GM21619 (cell line): Measurements from ENCODE around the gene ZBTB42.
"Not testable (repeated sequence)": the region's sequence is repeated elsewhere in the genome, so short reads cannot be mapped to it uniquely, and the experiment has no call there.

Experiments used
- ATAC-seq: cut with Tn5 transposase; IDR thresholded peaks from one replicate; pipeline ENCODE4 v1.9.1; 2021; ENCODE audit not compliant: unreplicated experiment

The ZBTB42 gene

GRCh38 chr14:104805941-104806624 lies 5.2 kb downstream of the ZBTB42 start:
- no peak for ATAC-seq

GRCh38 chr14:104806625-104807465 lies 5.9 kb downstream of the ZBTB42 start:
- ATAC-seq, result no peak

- no peak for ATAC-seq
Observed at GRCh38 chr14:104808456-104808855, 7.6 kb downstream of the ZBTB42 start.

DNA sequence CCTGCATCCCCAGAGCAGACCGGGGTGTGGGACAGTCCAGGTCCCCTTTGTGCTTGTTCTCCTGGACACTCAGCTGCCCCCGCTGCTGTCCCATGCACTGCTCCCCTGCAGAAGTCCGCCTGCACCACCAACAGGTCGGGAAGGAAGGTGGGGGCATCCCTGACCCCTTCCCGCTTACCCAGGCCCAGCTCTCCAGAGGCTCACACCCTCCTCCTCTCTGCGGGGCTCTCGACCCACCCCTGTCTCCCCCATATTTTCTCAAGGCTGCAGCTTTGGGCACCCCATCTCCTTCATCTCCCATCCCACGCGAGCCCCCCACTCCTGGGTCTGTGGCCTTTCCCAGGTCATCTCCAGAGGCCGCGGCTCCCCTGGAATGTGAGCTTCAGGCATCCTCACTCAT lies 9.4 kb downstream of the ZBTB42 start:
- ATAC-seq, result no peak

DNA sequence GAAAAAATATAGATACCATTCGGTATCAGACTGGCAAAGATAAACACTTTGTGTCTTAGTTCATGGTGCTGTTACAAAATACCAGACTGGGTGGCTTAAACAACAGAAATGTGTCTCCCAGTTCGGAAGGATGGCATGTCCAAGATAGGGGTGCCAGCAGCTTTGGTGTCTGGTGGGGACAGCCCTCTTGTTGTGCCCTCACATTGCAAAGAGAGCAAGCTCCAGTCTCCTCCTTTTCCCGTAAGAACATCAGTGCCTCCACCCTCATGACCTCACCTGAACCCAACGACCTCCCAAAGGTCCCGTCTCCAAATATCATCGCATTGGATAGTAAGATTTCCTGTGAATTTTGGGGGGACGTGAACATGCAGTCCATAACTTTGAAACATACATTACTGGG lies 12.4 kb downstream of the ZBTB42 start:
- no peak for ATAC-seq

- not testable (repeated sequence) for ATAC-seq
Observed at GRCh38 chr14:104814701-104815100, 13.8 kb downstream of the ZBTB42 start.

GRCh38 chr14:104816616-104816884 lies 15.6 kb downstream of the ZBTB42 start:
- no peak for ATAC-seq

DNA sequence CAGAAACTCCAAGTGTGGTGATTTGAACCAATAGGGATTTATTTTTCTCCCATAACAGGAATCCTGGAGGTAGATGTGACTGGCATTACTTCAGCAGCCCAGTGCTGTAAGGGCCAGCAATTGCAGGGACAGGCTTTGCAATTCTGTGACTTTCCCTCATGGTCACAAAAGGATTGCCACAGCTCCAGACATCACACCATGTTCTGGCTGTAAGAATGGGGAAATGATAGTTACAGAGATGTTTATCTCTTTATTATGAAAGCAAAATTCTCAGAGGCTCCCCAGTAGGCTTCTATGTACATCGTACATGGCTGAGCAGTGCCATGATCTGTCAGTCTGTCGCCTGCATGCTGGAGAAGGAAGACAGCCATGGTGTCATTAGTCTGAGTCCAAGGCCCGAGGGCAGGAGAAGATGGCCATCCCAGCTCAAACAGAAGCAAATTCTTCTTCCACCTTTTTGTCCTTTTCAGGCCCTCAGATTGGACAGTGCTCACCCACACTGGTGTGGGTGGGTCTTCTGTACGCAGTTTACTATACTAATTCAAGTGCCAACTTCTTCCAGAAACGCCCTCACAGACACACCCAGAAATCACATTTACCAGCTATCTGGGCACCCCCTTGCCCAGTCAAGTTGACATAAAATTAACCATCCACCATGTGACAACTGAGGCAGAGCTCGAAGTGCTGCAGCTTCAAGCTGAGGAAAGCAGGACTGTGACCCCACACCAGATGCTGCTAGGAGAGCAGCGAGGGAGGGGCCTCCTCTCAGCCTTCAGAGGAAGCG lies 17.2 kb downstream of the ZBTB42 start:
- ATAC-seq, result no peak

- ATAC-seq, result no peak
Observed at GRCh38 chr14:104818714-104819161, 17.8 kb downstream of the ZBTB42 start.

GRCh38 chr14:104819361-104819781 lies 18.5 kb downstream of the ZBTB42 start:
- no peak for ATAC-seq

- ATAC-seq, result no peak
Observed at GRCh38 chr14:104820669-104821228, 19.8 kb downstream of the ZBTB42 start.

GRCh38 chr14:104821229-104821945 lies 20.5 kb downstream of the ZBTB42 start:
- ATAC-seq, result no peak

GRCh38 chr14:104821971-104822608 lies 21.2 kb downstream of the ZBTB42 start:
- no peak for ATAC-seq

GRCh38 chr14:104822821-104823615 lies 22.1 kb downstream of the ZBTB42 start:
- no peak for ATAC-seq

DNA sequence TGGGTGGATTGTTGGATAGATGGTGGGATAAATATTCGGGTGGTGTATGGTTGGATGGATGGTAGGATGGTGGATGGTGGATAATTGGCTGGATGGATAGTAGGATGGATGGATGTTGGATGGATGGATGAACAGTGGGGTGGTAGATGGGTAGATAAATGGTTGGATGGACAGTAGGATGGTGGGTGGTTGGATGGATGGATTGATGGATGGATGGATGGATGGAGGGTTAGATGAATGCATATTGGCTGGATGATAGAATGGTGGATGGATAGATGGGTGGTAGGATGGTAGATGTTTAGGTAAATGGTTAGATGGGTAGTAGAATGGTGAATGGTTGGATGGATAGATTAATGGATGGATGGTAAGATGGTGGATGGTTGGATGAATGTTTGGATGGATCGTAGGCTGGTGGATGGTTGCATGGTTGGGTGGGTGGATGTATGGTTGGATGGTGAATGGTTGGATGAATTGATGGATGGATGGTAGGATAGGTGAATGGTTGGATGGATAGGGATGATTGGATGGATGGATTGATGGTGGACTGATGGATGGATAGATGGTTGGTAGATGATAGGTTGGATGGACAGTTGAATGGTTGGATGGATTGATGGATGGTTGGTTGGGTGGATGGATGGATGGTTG lies 23.6 kb downstream of the ZBTB42 start:
- ATAC-seq, result no peak

- ATAC-seq, result peak; percentile 79
Observed at GRCh38 chr14:104826189-104826860, 25.4 kb downstream of the ZBTB42 start.

GRCh38 chr14:104826861-104827176 lies 25.9 kb downstream of the ZBTB42 start:
- no peak for ATAC-seq

DNA sequence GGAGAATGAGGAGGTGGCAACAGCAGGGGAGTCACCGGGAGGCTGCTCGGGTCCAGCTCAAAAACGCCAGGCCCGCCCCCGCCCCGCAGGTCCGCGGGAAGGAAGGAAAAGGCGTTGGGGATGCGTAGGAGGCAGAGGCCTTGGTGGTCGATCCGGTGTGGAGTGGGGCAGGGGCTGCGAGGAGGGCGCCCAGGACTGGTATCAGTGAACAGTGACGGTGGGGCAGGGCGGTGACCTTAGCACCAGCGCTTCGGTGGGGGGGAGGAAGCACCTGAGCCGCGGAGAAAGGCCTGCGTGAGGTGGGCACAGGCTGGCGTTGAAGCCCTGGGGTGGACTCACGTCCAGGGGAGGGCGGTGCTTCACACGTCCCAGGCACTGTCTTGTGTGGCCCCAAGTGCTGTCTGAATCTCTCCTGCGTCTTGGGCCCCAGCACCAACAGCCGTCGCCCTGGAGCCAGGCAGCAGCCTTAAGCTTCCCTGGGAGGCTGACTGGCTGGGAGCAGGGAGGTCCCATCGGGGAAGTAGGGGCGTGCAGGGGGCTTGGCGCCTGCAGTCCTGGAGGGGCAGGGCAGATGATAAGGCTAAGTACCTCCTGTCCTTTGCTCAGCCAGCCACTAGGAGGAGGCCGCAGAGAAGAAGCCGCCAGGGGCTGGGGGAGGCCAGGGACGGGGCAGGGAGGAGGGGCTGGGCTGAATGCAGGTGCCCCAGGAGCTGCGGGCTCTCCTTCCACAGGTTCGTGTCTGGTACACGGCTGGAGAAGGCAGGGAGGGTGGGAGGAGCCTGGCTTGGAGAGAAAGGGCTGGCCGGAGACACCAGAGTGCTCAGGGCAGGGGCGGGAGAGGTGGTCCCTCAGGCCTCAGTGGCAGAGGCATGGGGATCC lies 26.5 kb downstream of the ZBTB42 start:
- ATAC-seq, result no peak
